Measurements from ENCODE around the gene UPF3A.

UPF3A gene

GRCh38 chr13:114303700-114304327, 22.4 kb downstream of the UPF3A start:
- in situ Hi-C loops (cut with MboI; ENCODE audit: low sequenced_read_pairs): no loop called here

- in situ Hi-C loops (cut with MboI; ENCODE audit: low sequenced_read_pairs): no loop called here
Observed at GRCh38 chr13:114304346-114305034, 23.1 kb downstream of the UPF3A start.

- in situ Hi-C loops (cut with MboI; ENCODE audit: low sequenced_read_pairs): no loop called here
Observed at GRCh38 chr13:114309086-114309485, 27.7 kb downstream of the UPF3A start.

GRCh38 chr13:114309806-114310410, 28.5 kb downstream of the UPF3A start:
- in situ Hi-C loops (cut with MboI; ENCODE audit: low sequenced_read_pairs): no loop called here

- in situ Hi-C loops (cut with MboI; ENCODE audit: low sequenced_read_pairs): no loop called here
Observed at GRCh38 chr13:114310956-114311355, 29.6 kb downstream of the UPF3A start.

GRCh38 chr13:114311387-114311786, 30.0 kb downstream of the UPF3A start:
- in situ Hi-C loops (cut with MboI; ENCODE audit: low sequenced_read_pairs): no loop called here

GRCh38 chr13:114311908-114312307, 30.5 kb downstream of the UPF3A start:
- in situ Hi-C loops (cut with MboI; ENCODE audit: low sequenced_read_pairs): no loop called here

GRCh38 chr13:114313061-114313860, 31.9 kb downstream of the UPF3A start:
- in situ Hi-C loops (cut with MboI; ENCODE audit: low sequenced_read_pairs): no loop called here

- in situ Hi-C loops (cut with MboI; ENCODE audit: low sequenced_read_pairs): no loop called here
Observed at GRCh38 chr13:114314074-114314912, 32.9 kb downstream of the UPF3A start, which contains the start of gene CHAMP1. CHAMP1 (plus strand) TSS chr13:114314503; CDS start chr13:114323843, 9,340 bp downstream.

GRCh38 chr13:114315074-114315785, 33.8 kb downstream of the UPF3A start:
- in situ Hi-C loops (cut with MboI; ENCODE audit: low sequenced_read_pairs): no loop called here

- in situ Hi-C loops (cut with MboI; ENCODE audit: low sequenced_read_pairs): no loop called here
Observed at GRCh38 chr13:114318624-114319023, 37.2 kb downstream of the UPF3A start.

GRCh38 chr13:114319441-114319913, 38.1 kb downstream of the UPF3A start:
- in situ Hi-C loops (cut with MboI; ENCODE audit: low sequenced_read_pairs): no loop called here

GRCh38 chr13:114320065-114320464, 38.7 kb downstream of the UPF3A start:
- in situ Hi-C loops (cut with MboI; ENCODE audit: low sequenced_read_pairs): no loop called here

GRCh38 chr13:114321256-114321655, 39.9 kb downstream of the UPF3A start:
- in situ Hi-C loops (cut with MboI; ENCODE audit: low sequenced_read_pairs): no loop called here

- in situ Hi-C loops (cut with MboI; ENCODE audit: low sequenced_read_pairs): no loop called here
Observed at GRCh38 chr13:114323349-114323748, 41.9 kb downstream of the UPF3A start.

GRCh38 chr13:114324334-114324733, 42.9 kb downstream of the UPF3A start:
- in situ Hi-C loops (cut with MboI; ENCODE audit: low sequenced_read_pairs): no loop called here

GRCh38 chr13:114325729-114326128, 44.3 kb downstream of the UPF3A start:
- in situ Hi-C loops (cut with MboI; ENCODE audit: low sequenced_read_pairs): no loop called here

- in situ Hi-C loops (cut with MboI; ENCODE audit: low sequenced_read_pairs): no loop called here
Observed at GRCh38 chr13:114328034-114328433, 46.6 kb downstream of the UPF3A start.

GRCh38 chr13:114328595-114328994, 47.2 kb downstream of the UPF3A start:
- in situ Hi-C loops (cut with MboI; ENCODE audit: low sequenced_read_pairs): no loop called here

- in situ Hi-C loops (cut with MboI; ENCODE audit: low sequenced_read_pairs): no loop called here
Observed at GRCh38 chr13:114330086-114330485, 48.7 kb downstream of the UPF3A start.

All from HL-60/S4 treated with phorbol 12-myristate 13-acetate at 8.2 ng/mL for 4 days and 3 days (cell line).